ENCODE measurements around the gene TOR4A.

The TOR4A gene

DNA sequence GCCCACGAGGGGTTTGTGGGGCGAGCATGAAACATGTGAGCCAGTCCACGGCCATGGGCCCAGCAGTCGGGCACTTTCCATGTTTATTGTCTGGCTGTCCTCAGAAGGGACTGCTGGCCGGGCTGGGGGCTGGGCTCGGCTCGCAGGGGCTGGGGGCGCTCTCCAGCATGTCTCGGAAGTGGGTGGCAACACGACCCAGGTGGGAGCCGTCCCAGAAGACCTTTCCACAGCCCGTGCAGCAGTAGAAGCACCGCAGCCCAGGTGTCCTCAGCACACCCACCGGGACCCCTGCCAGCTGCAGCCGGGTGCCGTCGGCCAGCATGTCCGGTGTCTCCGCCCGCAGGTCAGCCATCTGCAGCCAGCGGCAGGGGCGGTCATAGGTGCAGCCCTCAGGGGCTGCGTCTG lies 29.3 kb downstream of the TOR4A start:
- Histone ChIP-seq H3K27me3 (ENCODE audit: insufficient read depth, poor library complexity, severe bottlenecking) (peaks cover 35% of the 10 kb centered on the region), H3K4me3 (replicated peaks; ENCODE audit: insufficient read depth, low read length) (no peak overlapping the region), H3K27ac (replicated peaks) (no peak overlapping the region)
- no peak for DNase-seq (ENCODE audit: low read depth in 1 of 2, low spot score in 1 of 2)
- TF ChIP-seq SPI1 (IDR thresholded peaks at IDR 0.05; ENCODE audit: borderline replicate concordance, low read depth) (no peak), POLR2AphosphoS5 (IDR thresholded peaks at IDR 0.05; ENCODE audit: low read depth) (no peak), GABPA (IDR thresholded peaks at IDR 0.05; ENCODE audit: low read depth) (no peak)
- TF ChIP-seq, protein P1, sequence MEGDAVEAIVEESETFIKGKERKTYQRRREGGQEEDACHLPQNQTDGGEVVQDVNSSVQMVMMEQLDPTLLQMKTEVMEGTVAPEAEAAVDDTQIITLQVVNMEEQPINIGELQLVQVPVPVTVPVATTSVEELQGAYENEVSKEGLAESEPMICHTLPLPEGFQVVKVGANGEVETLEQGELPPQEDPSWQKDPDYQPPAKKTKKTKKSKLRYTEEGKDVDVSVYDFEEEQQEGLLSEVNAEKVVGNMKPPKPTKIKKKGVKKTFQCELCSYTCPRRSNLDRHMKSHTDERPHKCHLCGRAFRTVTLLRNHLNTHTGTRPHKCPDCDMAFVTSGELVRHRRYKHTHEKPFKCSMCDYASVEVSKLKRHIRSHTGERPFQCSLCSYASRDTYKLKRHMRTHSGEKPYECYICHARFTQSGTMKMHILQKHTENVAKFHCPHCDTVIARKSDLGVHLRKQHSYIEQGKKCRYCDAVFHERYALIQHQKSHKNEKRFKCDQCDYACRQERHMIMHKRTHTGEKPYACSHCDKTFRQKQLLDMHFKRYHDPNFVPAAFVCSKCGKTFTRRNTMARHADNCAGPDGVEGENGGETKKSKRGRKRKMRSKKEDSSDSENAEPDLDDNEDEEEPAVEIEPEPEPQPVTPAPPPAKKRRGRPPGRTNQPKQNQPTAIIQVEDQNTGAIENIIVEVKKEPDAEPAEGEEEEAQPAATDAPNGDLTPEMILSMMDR (IDR thresholded peaks at IDR 0.05; ENCODE audit: insufficient read depth, low read length), result no peak
- TF ChIP-seq, protein P2, sequence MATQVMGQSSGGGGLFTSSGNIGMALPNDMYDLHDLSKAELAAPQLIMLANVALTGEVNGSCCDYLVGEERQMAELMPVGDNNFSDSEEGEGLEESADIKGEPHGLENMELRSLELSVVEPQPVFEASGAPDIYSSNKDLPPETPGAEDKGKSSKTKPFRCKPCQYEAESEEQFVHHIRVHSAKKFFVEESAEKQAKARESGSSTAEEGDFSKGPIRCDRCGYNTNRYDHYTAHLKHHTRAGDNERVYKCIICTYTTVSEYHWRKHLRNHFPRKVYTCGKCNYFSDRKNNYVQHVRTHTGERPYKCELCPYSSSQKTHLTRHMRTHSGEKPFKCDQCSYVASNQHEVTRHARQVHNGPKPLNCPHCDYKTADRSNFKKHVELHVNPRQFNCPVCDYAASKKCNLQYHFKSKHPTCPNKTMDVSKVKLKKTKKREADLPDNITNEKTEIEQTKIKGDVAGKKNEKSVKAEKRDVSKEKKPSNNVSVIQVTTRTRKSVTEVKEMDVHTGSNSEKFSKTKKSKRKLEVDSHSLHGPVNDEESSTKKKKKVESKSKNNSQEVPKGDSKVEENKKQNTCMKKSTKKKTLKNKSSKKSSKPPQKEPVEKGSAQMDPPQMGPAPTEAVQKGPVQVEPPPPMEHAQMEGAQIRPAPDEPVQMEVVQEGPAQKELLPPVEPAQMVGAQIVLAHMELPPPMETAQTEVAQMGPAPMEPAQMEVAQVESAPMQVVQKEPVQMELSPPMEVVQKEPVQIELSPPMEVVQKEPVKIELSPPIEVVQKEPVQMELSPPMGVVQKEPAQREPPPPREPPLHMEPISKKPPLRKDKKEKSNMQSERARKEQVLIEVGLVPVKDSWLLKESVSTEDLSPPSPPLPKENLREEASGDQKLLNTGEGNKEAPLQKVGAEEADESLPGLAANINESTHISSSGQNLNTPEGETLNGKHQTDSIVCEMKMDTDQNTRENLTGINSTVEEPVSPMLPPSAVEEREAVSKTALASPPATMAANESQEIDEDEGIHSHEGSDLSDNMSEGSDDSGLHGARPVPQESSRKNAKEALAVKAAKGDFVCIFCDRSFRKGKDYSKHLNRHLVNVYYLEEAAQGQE (IDR thresholded peaks at IDR 0.05; ENCODE audit: insufficient replicate concordance, low read depth), result no peak

DNA sequence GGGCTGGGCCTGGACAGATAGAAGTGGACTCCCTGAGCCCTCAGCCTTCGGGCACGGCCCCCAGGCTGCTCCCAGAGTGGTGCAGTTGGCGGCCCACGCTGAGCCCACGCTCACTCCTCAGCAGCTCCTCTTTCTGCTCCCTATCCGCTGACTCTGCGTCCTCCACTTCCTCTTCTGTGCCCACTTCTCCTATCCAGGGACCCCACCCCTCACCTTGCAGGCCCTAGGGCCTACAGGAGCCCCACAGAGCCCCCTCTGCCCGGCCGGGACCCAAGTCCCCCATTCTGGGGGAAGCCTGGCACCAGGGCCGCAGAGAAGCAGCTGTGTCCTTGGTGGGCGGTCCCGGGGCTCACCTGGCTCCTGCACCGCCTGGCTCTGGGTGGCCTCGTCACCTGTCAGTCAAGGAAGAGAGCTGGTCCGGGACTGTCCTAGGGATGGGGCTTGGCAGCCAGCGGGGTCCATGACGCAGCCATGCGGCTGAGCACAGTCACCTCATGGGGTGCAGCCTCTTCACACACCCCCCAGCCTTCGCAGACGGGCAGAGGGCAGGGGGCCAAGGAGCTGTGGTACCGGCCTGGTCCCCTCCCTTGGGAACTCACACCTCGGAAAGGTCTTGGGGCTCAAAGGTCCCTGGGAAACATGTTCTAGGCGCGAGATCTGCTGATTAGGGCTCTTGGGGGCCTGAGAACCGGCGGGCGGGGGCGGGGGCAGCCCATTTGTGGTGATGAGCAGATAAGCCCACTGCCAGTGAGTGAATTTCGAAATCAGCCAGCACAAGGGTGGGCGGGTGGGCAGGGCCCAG lies 29.9 kb downstream of the TOR4A start:
- peak in 1 of 2 experiments; percentile 46 for DNase-seq (ENCODE audit: low read depth in 1 of 2, low spot score in 1 of 2)
- no peak overlapping the region for H3K4me3 ChIP-seq (replicated peaks; ENCODE audit: insufficient read depth, low read length)
- H3K27me3 ChIP-seq (ENCODE audit: insufficient read depth, poor library complexity, severe bottlenecking), result peaks cover 35% of the 10 kb centered on the region
- TF ChIP-seq SPI1 (IDR thresholded peaks at IDR 0.05; ENCODE audit: borderline replicate concordance, low read depth), result peak; percentile 92
- no peak for TF ChIP-seq POLR2AphosphoS5 (IDR thresholded peaks at IDR 0.05; ENCODE audit: low read depth)
- no peak overlapping the region for H3K27ac ChIP-seq (replicated peaks)

DNA sequence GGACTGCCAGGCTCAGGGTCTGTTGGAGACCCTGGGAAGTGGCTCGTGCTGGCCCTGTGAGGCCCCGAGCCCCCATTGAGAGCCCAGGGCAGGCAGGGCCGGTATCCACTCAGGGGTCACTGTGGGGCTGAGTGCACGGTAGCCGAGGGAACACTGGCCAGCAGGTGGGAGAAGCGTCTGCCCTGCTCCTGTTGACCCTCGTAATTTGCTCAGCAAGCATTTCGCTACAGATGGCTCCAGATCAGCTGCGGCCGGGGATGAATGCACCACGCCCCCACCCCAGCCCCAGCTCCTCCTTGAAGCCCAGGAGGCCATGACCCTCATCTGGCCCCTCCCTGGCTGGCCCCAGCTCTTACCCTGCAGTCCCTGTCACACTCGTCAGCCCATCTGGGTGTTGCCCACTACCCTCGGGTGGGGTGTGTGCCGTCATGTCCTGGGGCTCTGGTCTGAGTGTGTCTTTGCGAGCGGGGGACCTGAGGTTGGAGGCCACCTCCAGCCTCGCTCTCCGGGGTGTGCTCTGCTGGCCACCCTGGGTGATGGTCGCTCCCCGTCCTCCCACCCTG lies 30.6 kb downstream of the TOR4A start:
- TF ChIP-seq SPI1 (IDR thresholded peaks at IDR 0.05; ENCODE audit: borderline replicate concordance, low read depth) (no peak), GABPA (IDR thresholded peaks at IDR 0.05; ENCODE audit: low read depth) (no peak), POLR2AphosphoS5 (IDR thresholded peaks at IDR 0.05; ENCODE audit: low read depth) (no peak)
- TF ChIP-seq, protein P2 (IDR thresholded peaks at IDR 0.05; ENCODE audit: insufficient replicate concordance, low read depth), result no peak
- TF ChIP-seq, protein P1 (IDR thresholded peaks at IDR 0.05; ENCODE audit: insufficient read depth, low read length), result no peak
- H3K27me3 ChIP-seq (ENCODE audit: insufficient read depth, poor library complexity, severe bottlenecking), result peaks cover 35% of the 10 kb centered on the region
- DNase-seq (ENCODE audit: low read depth in 1 of 2, low spot score in 1 of 2), result no peak
- H3K4me3 ChIP-seq (replicated peaks; ENCODE audit: insufficient read depth, low read length), result no peak overlapping the region
- no peak overlapping the region for H3K27ac ChIP-seq (replicated peaks)

DNA sequence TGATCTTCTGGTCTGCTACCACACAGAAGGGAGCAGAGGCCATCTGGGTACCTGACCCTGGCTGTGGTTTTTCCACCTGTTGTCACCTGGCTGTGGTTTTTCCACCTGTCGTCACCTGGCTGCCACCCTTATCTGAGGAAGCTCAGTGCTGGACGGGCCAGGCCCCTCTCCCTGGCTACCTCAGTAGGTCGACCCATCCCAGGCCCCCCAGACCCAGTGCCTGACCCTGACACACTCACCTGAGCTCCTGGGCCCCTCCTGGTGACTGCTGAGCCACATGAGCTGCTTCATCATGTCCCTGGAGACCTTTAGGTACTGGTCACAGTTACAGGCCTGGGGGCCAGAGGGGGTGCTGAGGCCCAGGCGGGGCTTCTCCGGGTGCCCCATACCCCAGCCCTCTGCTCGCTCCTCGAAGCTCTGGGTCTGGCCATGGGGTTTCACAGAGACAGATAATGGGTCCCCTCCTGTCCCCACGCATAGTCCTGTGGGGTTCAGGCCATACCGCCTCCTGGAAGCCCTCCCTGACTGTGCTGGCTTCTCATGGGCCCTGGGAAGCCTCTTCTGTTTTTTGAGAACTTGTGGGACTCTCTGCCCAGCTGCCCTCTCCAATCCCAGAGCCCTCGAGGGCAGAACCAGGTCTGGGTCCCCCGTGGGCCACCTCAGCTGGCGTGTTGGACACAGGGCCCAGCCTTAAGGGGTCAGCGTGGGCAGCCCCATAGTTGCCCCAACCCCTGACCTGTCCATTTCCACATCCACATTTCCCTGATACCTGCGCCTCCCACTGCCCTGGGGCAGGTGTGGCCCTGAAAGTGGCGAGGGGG lies 32.1 kb downstream of the TOR4A start:
- peaks cover 35% of the 10 kb centered on the region for H3K27me3 ChIP-seq (ENCODE audit: insufficient read depth, poor library complexity, severe bottlenecking)
- DNase-seq (ENCODE audit: low read depth in 1 of 2, low spot score in 1 of 2), result no peak
- no peak overlapping the region for H3K4me3 ChIP-seq (replicated peaks; ENCODE audit: insufficient read depth, low read length)
- no peak overlapping the region for H3K27ac ChIP-seq (replicated peaks)
- TF ChIP-seq SPI1 (IDR thresholded peaks at IDR 0.05; ENCODE audit: borderline replicate concordance, low read depth) (no peak), POLR2AphosphoS5 (IDR thresholded peaks at IDR 0.05; ENCODE audit: low read depth) (no peak), GABPA (IDR thresholded peaks at IDR 0.05; ENCODE audit: low read depth) (no peak)
- TF ChIP-seq, protein P1 (IDR thresholded peaks at IDR 0.05; ENCODE audit: insufficient read depth, low read length), result no peak
- TF ChIP-seq, protein P2 (IDR thresholded peaks at IDR 0.05; ENCODE audit: insufficient replicate concordance, low read depth), result no peak

Data from HL-60 (cell line).